ENCODE results near the gene RECQL5. TPM values are rescaled to one million over a fixed set of nuclear protein-coding genes. Genes with fewer than 3 reads are reported as not detected.

The RECQL5 gene
- polyA plus RNA-seq, 2 of the 4 experiments (the other 2 are of a cell fraction), result 22.7 to 39.9 TPM

GRCh38 chr17:75633486-75634375, 33.2 kb downstream of the RECQL5 start (continued):
- TF ChIP-seq E2F6 (IDR thresholded peaks at IDR 0.05; ENCODE audit: borderline replicate concordance, low read depth), result no peak
- no peak for TF ChIP-seq REST (IDR thresholded peaks at IDR 0.05)
- no peak for TF ChIP-seq ZC3H11A (IDR thresholded peaks at IDR 0.05)
- no peak for TF ChIP-seq RCOR1 (IDR thresholded peaks at IDR 0.05; ENCODE audit: low read depth, low read length)

DNA sequence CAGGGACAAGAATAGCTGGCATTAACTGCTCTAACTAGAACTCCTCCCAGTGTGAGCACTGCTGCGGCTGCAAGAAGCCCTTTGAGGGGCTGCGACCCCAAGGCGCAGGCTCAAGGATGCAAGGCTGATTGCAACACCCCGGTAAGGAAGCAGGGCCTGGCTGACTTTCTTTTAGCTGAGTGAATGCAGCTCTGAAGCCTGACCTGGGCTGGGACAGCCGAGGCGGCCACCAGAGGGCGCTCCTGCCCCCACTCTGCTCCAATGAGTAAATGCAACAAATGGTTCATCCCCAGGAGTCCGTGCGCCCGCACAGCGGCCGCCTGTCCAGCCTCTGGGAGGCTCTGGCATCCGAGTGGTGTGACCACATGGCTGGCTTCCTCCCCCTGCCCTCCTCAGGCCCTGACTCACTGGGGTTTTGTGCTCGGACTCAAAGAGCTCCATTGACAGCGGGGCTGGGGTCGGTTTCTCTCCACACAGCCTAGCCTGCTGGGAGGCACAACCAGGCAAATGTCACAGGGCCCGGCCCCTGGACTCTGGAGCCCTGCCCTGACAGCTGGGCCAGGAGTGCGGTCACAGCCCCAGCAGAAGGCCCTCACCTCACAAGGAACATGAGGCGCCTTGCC, 34.0 kb downstream of the RECQL5 start, which contains the start of gene SMIM5:
Gene SMIM5, plus strand, starts transcription at position 572 of the 623 bp plus-strand sequence. CDS start 6,768 bp downstream, outside the sequence.
- DNase-seq (ENCODE audit: low read depth in 1 of 2, low spot score in 1 of 2) (peak; percentile 87 to 99), FAIRE-seq (peak; percentile 83), ATAC-seq (peak; percentile 56 to 91)
- Histone ChIP-seq H3K27ac (peak within 1 kb of the TSS; percentile 56 to 86), H3K4me2 (peak within 1 kb of the TSS; percentile 64), H3K4me1 (peaks cover 19% of the 10 kb centered on the region), H3K9me3 (no peaks in the 10 kb centered on the region), H3K4me3 (no peak within 1 kb of the TSS)
- POLR2A ChIA-PET, result interaction anchor here (0.6 to 2.0 kb wide), 9 partner anchors 8 to 147 kb away, joined by 3 to 7 read pairs (median 4); partner anchors contain the start of genes RECQL5 and SAP30BP
- CTCF ChIA-PET, result interaction anchor here (0.6 to 51.3 kb wide), 67 partner anchors 0 to 760 kb away, joined by 3 to 2254 read pairs (median 5); partner anchors contain the start of genes GALK1, GGA3, ITGB4 and LLGL2
- WGBS (ENCODE audit: missing lambda C conversion rate), result 19% methylated on average over 18 of the region's 19 CpGs
- no peak for TF ChIP-seq FOSL2 (IDR thresholded peaks at IDR 0.05)
- TF ChIP-seq FOSL2 (CRISPR knock-in tag; IDR thresholded peaks at IDR 0.05), result peak; percentile 20; the same call in 1 of the 2 replicates
- TF ChIP-seq ATOH8 (CRISPR knock-in tag; IDR thresholded peaks at IDR 0.05; ENCODE audit: low read depth), result no peak
- peak; percentile 96 for TF ChIP-seq SMC3 (IDR thresholded peaks at IDR 0.05)
- TF ChIP-seq CEBPB (IDR thresholded peaks at IDR 0.05), result peak; percentile 50 to 82; a peak in 3 of 4 replicates
- TF ChIP-seq CTCF (IDR thresholded peaks at IDR 0.05), result peak; percentile 98
- peak; percentile 83 to 85 for TF ChIP-seq RAD21 (conservative IDR thresholded peaks at IDR 0.05 in 1 of 2, IDR thresholded peaks at IDR 0.05 in 1 of 2)
- TF ChIP-seq HOXB5 (CRISPR knock-in tag; IDR thresholded peaks at IDR 0.05), result no peak
- TF ChIP-seq, protein P1, sequence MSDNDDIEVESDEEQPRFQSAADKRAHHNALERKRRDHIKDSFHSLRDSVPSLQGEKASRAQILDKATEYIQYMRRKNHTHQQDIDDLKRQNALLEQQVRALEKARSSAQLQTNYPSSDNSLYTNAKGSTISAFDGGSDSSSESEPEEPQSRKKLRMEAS (IDR thresholded peaks at IDR 0.05), result peak; percentile 73

Measured in A549 (cell line).